ENCODE results near the gene FAT1.
"Not testable (repeated sequence)": the region's sequence is repeated elsewhere in the genome, so short reads cannot be mapped to it uniquely, and the experiment has no call there.

FAT1 gene

DNA sequence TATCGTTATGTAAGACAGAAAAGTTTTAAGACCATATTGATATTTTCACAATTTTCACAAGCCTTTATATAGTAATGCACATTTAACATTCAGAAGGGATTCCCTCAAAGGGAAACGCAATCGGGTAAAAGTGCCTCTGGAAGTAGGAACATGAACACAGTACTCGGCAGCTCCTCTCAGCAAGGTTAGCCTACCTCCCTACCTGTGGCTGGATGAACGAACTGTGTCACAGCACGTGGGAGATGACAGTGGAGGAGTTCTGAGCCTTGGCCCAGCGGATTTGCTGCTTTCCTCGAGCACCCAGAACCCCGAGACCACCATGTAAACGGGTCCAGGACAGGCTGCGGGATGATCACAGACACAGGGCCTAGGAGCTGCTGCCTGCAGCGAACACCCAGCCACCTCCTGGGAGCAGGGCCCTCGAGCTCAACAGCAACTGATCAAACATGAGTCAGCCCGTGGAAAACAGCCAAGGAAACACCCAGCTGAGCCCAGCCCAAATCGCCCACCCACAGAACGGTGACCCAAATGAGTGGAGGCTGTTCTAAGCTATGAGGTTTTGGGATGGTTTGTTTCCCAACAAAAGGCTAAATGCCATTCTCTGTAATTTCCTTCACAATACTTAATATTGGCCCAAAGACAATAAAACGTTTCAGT is 30.4 kb downstream of the FAT1 start:
- no peak for DNase-seq

DNA sequence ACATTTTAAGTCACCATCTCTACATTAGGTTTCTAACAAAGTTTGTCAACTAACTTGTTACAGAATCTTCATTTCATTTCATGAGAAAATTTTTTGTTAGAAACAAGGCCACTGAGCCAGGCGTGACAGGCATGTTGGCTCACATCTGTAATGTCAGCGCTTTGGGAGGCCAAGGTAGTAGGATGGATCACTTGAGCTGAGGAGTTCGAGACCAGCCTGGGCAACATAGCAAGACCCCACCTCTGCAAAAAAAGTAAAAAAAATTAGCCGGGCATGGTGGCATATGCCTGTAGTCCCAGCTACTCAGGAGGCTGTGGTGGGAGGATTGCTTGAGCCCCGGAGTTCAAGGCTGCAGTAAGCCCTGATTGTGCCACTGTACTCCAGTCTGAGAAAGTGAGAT is 32.3 kb downstream of the FAT1 start:
- no peak for DNase-seq

DNA sequence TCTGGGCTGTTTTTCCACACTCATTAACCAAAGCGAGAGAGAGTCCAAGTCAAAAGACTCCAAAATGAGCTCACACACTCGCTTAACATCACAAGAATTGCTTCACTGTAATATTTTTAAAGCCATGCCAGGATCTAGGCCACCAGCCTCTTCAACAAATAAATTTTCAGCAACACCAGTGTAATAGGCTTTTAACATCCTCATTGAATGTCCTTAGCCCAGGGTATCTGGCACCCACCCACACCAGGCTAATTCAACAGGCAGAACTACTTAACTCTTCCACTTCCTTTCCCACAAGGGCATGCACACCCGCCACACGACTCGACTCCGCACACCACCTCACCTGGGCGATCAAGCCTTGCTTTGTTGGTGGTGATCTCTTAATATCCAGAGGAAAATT is 34.2 kb downstream of the FAT1 start:
- DNase-seq, result no peak

DNA sequence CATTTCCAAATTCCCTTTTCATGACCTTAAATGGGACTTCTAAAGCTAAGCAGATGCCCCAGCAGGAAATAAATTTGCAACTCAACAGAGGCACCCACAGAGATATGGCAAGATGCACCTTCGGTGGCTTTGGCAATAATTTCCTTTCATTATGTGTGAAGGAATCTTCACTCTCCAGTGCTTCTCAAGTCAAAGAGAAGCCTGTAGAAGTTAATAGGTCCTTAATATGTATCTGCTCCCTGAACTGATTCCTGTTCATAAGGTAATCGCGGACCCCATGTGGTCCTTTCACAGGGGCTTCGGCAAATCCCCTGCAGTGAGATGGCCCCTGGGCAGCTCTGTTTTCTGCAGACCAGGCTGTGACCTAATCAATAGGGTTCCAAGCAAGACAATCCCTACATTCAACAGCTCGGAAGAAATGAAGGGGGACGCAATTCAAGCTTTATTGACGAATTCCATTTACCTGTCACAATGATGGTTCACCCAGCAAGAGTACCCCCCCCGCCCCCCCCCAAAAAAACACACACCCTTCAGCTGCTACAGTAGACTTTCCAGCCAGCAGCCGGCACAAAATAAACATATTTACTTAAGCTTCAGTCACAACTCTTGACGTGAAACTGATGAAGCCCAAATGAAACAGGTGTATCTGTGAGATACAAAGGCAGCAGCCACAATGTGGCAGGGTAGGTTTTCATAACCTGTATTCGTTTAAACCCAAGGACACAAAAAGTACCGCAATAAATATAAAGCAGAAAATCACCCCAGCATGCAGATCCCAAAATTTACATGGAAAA is 35.3 kb downstream of the FAT1 start:
- no peak for DNase-seq

DNA sequence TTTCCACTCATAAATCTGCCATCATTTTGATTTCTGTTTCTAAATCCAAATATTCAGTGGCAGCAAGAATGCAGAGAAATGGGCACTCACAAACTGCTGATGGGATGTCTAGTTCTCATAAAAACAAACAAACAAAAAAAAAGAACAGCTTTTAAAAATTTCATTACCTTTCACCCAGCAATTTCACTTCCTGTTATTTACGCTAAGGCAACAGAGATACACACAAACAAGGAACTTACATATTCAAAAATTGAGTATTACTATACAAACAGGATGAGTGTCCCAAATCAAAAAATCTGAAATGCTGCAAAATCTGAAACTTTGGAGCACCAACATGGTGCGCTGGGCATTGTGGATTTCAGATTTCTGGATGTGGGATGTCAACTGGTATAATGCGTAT is 36.4 kb downstream of the FAT1 start:
- no peak for DNase-seq

DNA sequence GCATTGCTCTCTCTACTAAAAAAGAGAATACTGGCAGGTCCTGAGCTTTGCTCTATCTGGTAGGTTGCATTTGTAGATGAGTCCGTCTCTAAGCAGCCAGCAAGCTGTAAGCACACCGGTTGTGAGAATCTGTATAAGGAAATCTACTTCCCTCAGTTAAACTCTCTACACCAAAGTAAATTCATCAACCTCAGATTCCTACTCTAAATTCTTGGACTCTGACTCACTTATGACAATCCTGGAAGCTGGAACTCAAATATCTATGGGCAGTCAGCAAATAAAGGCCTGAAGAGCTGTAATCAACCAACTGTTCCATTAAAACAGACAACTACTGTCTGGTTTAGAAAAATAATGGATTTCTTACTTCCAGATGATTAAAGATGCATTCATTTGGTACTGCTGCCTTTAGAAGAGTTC is 37.9 kb downstream of the FAT1 start:
- DNase-seq, result no peak

DNA sequence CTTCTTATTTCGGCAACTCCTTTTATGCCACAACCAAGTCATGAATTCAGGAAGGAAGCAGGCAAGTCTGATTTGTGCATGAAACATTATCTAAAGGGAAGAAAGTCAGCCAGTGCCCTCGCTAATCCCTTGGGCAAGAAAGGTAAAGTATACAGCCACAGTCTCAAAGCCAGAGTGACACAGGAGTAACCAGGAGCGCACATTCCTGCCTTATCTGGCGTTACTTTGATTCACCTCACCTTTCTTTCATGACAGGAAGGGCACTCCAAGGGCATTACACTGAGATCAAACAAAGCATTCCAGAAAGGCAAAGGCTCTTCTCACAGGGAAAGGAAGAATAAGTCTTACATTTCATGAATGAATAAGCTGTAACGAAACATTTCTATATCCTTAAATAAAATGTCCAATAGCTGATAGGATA is 38.8 kb downstream of the FAT1 start:
- DNase-seq, result no peak

DNA sequence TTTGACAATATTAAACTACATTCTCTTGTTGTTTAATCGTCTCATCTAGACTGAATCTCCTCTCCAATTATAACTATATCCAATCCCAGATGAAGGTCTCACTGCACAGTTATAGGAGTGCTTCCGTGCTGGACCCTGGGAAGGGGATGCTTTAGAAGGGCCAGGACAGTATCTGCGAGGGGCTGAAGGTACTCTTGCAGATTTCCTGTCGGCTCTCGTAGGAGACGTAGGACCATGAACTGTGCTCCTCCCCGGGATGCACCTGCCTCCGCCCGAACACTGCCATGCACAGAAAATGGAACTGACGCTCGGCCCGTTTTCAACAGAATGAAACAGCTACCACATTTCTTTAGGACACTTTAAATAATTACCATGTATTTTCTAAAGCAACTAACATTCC is 39.4 kb downstream of the FAT1 start:
- DNase-seq, result no peak

DNA sequence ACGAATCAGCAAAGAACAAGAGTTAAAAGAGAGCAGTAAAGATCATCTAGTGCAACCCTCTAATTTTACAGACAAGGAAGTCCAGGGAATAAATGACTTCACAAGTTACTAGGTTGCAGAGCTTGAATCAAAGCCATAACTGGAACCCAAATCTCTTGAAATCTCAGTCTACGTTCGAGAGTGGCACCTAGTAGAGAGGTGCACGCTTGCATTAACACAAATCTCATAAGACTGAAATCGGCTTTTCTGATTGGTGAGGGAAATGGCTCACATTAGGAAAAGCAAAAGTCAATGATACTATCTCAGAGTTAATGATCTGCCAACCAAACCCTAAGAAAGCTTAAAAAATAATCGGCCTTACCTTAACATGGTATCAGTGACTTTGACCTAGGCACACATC is 43.0 kb downstream of the FAT1 start:
- no peak for DNase-seq

DNA sequence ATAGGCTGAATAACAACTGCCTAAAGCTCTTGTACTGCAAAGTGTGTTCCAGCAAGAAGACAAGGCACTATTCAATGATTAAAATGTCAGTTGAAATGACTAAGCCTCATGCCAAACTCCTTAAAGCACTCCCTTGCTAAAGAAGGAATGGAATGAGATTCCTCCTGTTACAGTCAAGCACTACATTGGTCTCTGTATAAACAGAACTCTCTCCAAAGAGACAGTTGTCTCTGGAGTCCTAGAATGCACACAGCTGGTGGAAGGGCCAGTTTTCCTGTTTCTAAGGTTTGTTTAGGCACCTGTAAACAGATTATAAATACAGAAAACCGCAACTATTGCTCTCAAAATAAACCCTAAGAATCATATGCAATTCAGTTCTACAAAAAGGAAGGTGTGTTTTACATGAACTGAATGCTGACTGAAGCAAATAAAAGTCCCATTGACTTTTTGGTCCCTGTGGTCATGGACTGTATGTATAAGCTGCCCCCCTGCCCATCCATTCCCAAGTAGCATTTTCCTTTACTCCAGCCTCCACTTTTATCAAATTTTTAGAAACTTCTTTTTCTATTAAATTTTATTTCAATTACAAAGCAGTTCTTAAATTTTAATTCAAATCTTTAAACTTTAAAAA is 47.0 kb downstream of the FAT1 start:
- no peak for DNase-seq

DNA sequence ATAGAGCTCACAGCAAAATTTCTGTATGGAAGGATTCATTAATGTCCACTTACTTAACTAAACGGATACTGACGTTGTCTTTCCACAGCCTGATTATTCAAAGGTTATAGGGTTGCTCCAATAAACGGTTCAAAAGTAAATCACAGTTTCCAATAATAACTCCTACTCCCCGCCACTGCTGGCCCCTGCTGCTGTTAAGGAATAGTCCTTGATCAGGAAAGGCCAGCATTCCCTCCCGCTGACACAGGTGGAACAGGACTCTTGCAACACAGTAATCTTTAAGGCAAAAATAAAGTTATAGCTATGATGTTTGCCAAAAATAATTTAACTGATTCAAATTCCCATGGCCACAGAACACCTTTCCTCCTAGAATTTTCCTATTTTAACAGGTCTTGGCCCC is 53.9 kb downstream of the FAT1 start:
- no peak for DNase-seq

DNA sequence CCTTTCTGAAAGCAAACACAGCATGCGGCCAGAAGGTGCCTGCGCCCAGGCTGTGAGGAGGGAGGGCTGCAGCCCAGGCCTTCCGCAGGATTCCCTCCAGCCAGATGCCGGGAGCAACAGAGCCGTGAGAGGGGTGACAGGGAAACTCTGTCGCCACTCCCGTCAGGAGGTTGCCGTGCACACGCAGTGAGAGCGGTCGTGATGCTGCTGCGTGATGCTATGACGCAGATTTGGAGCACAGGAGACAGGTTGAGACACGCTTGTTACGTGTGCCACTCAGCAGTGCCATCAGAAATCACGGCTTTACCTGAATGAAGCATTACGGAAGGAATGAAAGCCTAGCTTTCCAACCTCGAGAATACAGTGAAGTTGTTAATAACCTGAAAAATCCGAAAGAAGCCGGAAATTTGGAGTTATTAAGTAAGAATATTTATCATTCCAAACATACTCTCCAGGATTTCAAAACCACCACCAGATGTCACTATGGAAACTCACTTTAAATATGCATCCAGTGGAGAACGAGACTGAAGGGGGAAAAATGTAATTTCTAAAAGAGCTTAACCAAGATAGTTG is 54.4 kb downstream of the FAT1 start:
- no peak for DNase-seq

DNA sequence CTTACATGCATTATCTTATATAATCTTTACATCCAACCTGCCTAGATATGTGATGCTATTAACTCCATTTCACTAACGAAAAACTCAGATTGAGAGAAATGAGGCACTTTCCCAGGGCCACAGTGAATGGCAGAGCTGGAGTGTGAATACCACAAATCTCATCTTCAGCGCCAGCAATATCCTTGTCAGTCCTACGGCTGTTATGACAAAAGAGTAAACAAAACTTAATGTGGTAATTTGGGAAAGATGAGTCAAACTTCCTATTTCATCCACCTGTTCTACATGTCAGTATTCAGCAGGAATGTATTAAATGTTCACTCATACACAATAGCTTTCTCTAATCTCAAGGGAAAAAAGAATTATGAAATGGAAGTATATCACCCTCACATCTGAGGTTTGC is 56.9 kb downstream of the FAT1 start:
- no peak for DNase-seq

DNA sequence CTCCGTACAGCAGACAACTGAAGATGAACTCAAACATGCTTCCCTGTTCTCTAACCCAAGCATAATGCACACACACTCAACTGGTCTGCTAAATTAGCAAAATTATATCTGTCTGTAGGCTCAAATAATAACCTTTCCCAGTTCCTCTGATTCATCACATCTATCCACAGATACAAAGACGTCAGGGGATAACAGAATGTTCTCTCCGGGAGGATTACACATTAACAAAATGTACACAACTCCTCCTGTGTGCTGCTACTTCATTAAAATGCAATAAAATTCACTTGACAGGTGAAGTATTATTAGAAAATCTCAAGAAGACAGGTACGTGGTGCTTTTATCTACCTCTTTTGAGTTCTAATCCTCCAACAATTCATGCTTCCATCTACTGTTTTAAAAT is 57.4 kb downstream of the FAT1 start:
- DNase-seq, result no peak

DNA sequence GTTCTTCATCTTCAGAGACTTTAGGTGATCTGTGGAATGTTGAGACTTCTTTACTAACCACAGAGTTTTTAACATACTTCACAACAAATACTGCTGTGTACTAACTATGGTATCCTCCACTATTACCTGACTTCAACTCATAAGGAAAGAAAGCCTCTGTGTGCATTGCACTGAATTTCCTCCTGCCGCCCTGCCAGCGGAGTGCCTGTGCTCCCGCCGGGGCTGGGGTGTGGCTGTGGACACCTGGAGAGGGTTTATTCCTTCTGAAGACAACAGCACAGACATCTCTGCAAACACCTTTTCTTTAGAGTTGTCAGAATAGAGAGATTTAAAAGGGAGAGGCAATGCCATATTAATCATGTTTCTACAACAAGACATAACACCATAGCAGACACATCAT is 63.3 kb downstream of the FAT1 start:
- DNase-seq, result no peak

DNA sequence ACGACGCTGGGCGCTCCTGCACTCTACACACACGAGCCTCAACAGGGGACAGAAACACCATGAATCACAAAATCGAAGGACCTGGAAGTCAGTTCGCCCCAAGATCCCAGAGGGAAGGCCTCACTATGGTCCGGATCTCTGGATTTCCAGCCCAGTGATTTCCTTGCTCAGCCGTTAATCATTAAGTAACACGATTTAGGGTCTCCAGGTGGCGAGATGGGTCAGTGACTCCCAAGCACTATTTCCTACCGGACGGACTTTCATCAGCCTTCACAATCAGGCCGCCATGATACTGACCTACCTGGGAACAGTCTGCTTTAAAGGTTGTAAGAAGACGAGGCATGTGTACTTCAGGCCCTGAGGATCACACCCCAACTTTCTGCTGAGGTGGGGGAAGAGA is 63.7 kb downstream of the FAT1 start:
- no peak for DNase-seq

DNA sequence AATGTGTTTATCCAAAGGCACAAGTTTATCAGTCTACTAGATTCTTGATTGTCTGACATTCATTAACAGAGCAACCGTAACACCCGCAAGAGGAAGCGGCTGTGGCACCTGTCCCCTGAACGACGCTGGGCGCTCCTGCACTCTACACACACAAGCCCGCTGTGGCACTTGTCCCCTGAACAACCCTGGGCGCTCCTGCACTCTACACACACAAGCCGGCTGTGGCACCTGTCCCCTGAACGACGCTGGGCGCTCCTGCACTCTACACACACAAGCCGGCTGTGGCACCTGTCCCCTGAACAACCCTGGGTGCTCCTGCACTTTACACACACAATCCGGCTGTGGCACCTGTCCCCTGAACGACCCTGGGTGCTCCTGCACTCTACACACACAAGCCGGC is 64.2 kb downstream of the FAT1 start:
- not testable (repeated sequence) for DNase-seq

DNA sequence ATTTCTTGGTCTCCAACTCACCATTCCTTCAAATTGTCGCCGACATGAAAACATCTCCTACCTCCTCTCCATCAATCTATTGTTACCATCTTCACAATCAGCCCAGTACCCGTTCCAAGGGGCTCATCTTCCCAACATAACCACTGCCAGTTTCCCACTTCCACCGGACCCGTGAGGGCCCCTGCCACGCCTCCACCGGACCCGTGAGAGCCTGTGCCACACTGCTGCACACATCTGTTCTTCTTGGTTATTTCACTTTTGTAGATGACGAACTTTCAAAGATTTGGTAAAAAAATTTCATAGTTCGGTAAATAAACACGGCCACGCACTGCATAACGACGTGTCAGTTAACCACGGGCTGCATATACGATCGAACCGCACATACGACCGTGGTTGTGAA is 65.0 kb downstream of the FAT1 start:
- DNase-seq, result no peak

DNA sequence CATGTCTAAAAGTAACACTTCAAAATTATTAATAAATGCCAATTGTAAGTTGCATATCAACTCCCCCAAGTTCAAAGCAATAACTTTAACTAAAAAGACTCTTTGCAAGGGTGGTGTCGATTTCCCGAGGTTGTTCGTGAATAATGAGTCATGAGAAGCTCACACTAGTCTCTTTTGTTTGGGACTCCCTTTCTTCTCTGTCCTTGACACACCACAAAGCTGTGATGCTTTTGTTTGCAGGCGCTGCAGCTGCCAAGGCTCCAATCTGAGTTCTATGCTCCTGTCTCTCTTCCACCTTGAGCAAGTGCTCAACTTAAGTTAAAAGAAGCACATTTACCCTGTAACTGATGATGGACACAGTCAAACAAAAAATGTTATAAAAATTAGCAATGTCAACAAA is 65.9 kb downstream of the FAT1 start:
- DNase-seq, result no peak

DNA sequence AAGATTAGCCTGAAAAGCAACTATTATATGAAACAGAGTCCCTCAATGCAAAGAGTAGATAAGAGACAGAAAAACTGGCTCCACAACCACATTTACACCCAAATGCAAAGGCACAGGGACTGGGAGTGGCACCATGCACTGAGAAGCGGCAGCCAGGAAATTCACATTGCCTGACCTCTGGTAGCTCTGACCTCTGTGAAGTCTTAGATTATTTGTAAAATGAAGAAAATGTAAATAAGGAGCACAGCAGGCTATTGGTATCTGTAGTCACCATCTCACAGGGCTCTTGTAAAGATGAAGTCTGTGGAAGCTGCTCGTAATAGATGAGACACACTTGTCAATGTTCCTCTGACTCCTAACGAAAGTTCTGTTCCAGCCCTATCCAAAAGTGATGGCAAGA is 69.7 kb downstream of the FAT1 start:
- DNase-seq, result no peak

DNA sequence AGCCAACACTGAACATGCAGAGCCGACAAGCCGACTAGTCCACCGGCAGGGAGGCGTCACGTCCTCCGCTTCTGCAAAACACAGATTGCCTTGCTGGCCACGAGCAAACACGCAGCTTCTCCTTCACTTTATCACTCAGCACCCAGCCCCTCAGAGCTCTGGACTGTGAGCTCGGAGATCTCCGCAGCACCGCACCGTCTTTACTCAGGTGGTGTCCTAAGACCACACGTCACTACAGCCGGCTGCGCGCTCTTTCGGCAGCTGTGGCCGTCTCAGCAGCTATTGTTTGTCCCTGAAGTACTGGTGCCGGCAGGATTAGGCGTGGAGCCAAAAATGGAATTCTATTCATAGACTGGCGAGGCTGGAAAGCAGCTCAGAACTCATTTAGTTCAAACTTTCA is 72.0 kb downstream of the FAT1 start:
- no peak for DNase-seq

DNA sequence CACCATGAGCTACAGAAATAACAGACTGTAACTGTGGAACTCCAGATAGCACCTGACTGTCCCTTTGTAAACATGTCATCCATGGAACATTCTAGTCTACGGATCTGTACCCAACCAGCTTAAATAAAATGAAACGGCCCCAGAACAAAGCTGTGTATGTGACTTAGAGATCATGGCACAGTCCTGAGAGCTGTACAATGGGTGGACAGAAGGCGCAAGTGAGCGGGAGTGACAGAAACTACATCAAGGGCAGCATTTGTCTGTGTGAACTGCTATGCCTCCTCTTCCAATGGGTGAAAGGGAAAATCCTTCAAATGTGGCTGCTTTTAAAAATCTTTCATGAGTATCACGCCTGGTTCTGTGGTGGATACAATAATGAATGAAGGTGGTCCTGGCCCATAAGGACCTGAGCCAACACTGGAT is 72.5 kb downstream of the FAT1 start:
- no peak for DNase-seq

DNA sequence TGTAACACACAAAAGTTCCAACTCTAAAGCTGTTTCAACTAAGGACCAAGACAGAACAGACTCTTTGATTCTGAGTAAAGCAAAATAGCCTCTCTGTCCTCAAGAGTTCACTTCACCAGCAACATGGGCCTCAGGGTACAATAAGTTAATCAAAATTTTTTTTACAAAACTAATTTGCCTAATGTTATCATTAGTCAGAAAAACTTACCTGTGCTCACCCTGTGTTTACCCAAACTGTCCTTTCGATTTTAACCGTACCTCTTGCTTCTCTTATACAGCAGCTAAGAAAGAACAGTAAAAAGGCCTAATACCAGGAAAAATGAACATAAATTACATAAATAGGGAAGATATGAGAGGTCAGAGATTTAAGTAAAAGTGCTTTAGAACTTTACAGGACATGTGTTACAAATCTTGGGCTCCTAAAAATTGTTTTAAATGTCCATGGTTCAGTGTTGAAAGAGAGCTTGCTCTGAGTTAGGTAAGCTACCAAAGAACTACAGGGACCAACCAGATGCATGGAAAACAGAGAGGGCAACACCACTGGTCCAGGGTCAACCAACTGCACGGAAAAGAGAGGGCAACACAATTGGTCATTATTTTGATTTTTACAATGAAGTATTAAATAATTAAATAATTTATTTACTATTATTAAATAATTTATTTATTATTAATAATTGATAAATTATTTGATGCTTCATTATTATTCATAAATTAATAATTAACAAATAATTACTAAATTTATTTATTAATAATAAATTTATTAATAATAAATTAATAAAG is 73.1 kb downstream of the FAT1 start:
- DNase-seq, result no peak

Measured in NCI-H1436 (cell line).